ENCODE data around the gene ALG1. TPM values are rescaled to one million over a fixed set of nuclear protein-coding genes. Genes with fewer than 3 reads are reported as not detected.

ALG1 gene
- total and polyA plus RNA-seq, 2 donors (not counting 3 experiments of a cell fraction or from before 2014, with no cell fraction given), result 33.7 to 46.0 TPM

DNA sequence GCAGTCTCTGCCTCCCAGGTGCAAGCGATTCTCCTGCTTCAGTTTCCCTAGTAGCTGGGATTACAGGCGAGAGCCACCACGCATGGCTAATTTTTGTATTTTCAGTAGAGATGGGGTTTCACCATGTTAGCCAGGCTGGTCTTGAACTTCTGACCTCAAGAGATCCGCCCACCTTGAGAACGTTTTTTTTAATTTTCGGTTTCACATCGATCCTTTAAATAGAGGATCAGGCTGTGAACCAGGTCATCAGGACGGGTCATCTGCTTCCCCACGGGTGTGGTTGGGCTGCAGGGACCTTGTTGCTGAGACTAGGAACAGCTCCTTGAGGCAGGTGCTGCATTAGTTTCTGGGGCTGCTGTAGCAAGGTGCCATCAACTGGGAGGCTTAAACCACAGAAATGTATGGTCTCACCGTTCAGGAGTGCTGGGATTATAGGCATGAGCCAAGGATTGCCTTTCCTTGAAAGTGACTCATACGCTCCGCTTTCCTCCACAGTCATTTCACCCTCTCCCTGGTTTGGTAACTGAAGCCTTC, 30.0 kb upstream of the ALG1 start:
- Histone ChIP-seq H2AFZ (ENCODE audit: low read depth, low read length) (no peak overlapping the region), H3K27ac (ENCODE audit: insufficient read depth, low read depth, low read length) (no peak overlapping the region), H3K4me3 (replicated peaks in 1 of 3; ENCODE audit: insufficient read depth in 1 of 3, low read depth in 1 of 3, low read length in 3 of 3) (no peak overlapping the region), H3K4me2 (ENCODE audit: insufficient read depth, low read length) (no peak overlapping the region), H3K9me3 (replicated peaks; ENCODE audit: control insufficient read depth, insufficient read depth, low read length) (no peaks in the 10 kb centered on the region), H3K36me3 (ENCODE audit: control insufficient read depth in 2 of 2, extremely low read depth in 1 of 2, insufficient read depth in 2 of 2, low read length in 2 of 2) (no peaks in the 10 kb centered on the region), H3K9me1 (replicated peaks; ENCODE audit: control insufficient read depth, extremely low read depth, insufficient read depth, low read length) (no peaks in the 10 kb centered on the region), H3K79me2 (ENCODE audit: control insufficient read depth, insufficient read depth, low read length) (no peaks in the 10 kb centered on the region), H3K27me3 (ENCODE audit: control insufficient read depth in 2 of 2, insufficient read depth in 2 of 2, low read length in 2 of 2) (no peaks in the 10 kb centered on the region), H3K4me1 (ENCODE audit: control insufficient read depth, extremely low read depth, insufficient read depth, low read length) (no peaks in the 10 kb centered on the region), H3K9ac (replicated peaks; ENCODE audit: extremely low read depth, insufficient read depth, low read length) (no peak overlapping the region), H4K20me1 (replicated peaks; ENCODE audit: control insufficient read depth, extremely low read depth, insufficient read depth, low read length) (no peaks in the 10 kb centered on the region)
- TF ChIP-seq JUN (IDR thresholded peaks at IDR 0.05; ENCODE audit: borderline replicate concordance, insufficient read depth, insufficient read length, low read depth) (no peak), EZH2 (IDR thresholded peaks at IDR 0.05; ENCODE audit: borderline replicate concordance, low read depth, low read length, severe bottlenecking) (no peak), MYC (IDR thresholded peaks at IDR 0.05; ENCODE audit: low read depth, low read length) (no peak), POLR2AphosphoS5 (IDR thresholded peaks at IDR 0.05; ENCODE audit: insufficient read depth, low read depth, low read length) (no peak), FOS (IDR thresholded peaks at IDR 0.05; ENCODE audit: borderline replicate concordance, insufficient read depth, low read length) (no peak), GATA2 (IDR thresholded peaks at IDR 0.05; ENCODE audit: insufficient read depth, insufficient read length, low read depth, low read length) (no peak), POLR2A (IDR thresholded peaks at IDR 0.05; ENCODE audit: low read depth, low read length) (no peak)
- TF ChIP-seq, protein P1, sequence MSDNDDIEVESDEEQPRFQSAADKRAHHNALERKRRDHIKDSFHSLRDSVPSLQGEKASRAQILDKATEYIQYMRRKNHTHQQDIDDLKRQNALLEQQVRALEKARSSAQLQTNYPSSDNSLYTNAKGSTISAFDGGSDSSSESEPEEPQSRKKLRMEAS (IDR thresholded peaks at IDR 0.05; ENCODE audit: insufficient read depth, insufficient read length), result no peak
- TF ChIP-seq, protein P2, sequence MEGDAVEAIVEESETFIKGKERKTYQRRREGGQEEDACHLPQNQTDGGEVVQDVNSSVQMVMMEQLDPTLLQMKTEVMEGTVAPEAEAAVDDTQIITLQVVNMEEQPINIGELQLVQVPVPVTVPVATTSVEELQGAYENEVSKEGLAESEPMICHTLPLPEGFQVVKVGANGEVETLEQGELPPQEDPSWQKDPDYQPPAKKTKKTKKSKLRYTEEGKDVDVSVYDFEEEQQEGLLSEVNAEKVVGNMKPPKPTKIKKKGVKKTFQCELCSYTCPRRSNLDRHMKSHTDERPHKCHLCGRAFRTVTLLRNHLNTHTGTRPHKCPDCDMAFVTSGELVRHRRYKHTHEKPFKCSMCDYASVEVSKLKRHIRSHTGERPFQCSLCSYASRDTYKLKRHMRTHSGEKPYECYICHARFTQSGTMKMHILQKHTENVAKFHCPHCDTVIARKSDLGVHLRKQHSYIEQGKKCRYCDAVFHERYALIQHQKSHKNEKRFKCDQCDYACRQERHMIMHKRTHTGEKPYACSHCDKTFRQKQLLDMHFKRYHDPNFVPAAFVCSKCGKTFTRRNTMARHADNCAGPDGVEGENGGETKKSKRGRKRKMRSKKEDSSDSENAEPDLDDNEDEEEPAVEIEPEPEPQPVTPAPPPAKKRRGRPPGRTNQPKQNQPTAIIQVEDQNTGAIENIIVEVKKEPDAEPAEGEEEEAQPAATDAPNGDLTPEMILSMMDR (IDR thresholded peaks at IDR 0.05; ENCODE audit: extremely low read depth in 1 of 2, insufficient read depth in 1 of 2, low read depth in 1 of 2, low read length in 2 of 2), result no peak
- intact Hi-C loops (cut with micrococcal nuclease) (no loop called here), dilution Hi-C loops (cut with MboI; ENCODE audit: extremely low pct_ligation_motif_present, low sequenced_read_pairs) (no loop called here)
- CTCF ChIA-PET, result no interaction called here
- no TSS peak for BruUV-seq (replicated peaks)
- FAIRE-seq, result no peak
- POLR2A ChIA-PET, result no interaction called here
- no peak for DNase-seq (ENCODE audit: low read depth, low spot score)
